Hepatocyte (in vitro differentiated cells): Measurements from ENCODE around the gene SPACDR.

Source experiments
- CTCF ChIP-seq: fragments of 200-600 bp; sonication (generic); IDR thresholded peaks from 2 replicates; pipeline ENCODE4 v1.5.1; 2016; ENCODE audit warnings: antibody characterized with exemption, mild to moderate bottlenecking; ENCODE audit not compliant: poor library complexity
- EZH2 ChIP-seq: fragments of 200-600 bp; sonication (generic); IDR thresholded peaks from 2 replicates; pipeline ENCODE4 v1.6.1; 2016; ENCODE audit warnings: antibody characterized with exemption, mild to moderate bottlenecking, borderline replicate concordance
- EZH2phosphoT487 ChIP-seq: fragments of 200-600 bp; sonication (generic); IDR thresholded peaks from one replicate; pipeline ENCODE4 v1.6.1; 2018; ENCODE audit warnings: antibody characterized with exemption, mild to moderate bottlenecking, low read depth, moderate library complexity; ENCODE audit not compliant: unreplicated experiment, severe bottlenecking

- no peak for TF ChIP-seq CTCF
- no peak for TF ChIP-seq EZH2
- TF ChIP-seq EZH2phosphoT487 = no peak
These were observed 731 bp upstream of the SPACDR start for GRCh38 chr7:100464791-100465190.
